ENCODE data around the gene DZIP1L.
"Not testable (repeated sequence)": the region's sequence is repeated elsewhere in the genome, so short reads cannot be mapped to it uniquely, and the experiment has no call there.

The DZIP1L gene, protein sequence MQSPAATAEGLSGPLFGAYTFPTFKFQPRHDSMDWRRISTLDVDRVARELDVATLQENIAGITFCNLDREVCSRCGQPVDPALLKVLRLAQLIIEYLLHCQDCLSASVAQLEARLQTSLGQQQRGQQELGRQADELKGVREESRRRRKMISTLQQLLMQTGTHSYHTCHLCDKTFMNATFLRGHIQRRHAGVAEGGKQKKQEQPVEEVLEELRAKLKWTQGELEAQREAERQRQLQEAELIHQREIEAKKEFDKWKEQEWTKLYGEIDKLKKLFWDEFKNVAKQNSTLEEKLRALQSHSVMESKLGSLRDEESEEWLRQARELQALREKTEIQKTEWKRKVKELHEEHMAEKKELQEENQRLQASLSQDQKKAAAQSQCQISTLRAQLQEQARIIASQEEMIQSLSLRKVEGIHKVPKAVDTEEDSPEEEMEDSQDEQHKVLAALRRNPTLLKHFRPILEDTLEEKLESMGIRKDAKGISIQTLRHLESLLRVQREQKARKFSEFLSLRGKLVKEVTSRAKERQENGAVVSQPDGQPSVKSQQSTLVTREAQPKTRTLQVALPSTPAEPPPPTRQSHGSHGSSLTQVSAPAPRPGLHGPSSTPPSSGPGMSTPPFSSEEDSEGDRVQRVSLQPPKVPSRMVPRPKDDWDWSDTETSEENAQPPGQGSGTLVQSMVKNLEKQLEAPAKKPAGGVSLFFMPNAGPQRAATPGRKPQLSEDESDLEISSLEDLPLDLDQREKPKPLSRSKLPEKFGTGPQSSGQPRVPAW

GRCh38 chr3:138114988-138115971 is at the start of gene DZIP1L:
Gene DZIP1L (minus strand): TSS chr3:138115608. CDS start chr3:138103971, 11,637 bp downstream.
- in situ Hi-C loops (cut with HindIII; ENCODE audit: low pct_ligation_motif_present, low sequenced_read_pairs), result no loop called here
- Histone ChIP-seq H3K4me3 (ENCODE audit: low read depth, low read length) (peak within 1 kb of the TSS; percentile 94), H3K27me3 (replicated peaks) (no peaks in the 10 kb centered on the region), H3K27ac (peak within 1 kb of the TSS; percentile 78), H3K36me3 (replicated peaks) (no peaks in the 10 kb centered on the region)
- TF ChIP-seq CTCF (IDR thresholded peaks at IDR 0.05; ENCODE audit: low read depth, low read length, missing control alignments), result peak; percentile 25
- DNase-seq, result peak; percentile 63

- TF ChIP-seq CTCF (IDR thresholded peaks at IDR 0.05; ENCODE audit: low read depth, low read length, missing control alignments), result no peak
- Histone ChIP-seq H3K4me3 (ENCODE audit: low read depth, low read length) (no peak overlapping the region), H3K27ac (no peak overlapping the region), H3K27me3 (replicated peaks) (no peaks in the 10 kb centered on the region), H3K36me3 (replicated peaks) (peaks cover 29% of the 10 kb centered on the region)
- DNase-seq, result no peak
- in situ Hi-C loops (cut with HindIII; ENCODE audit: low pct_ligation_motif_present, low sequenced_read_pairs), result no loop called here
Observed at GRCh38 chr3:138165061-138165460, 49.7 kb upstream of the DZIP1L start.

- no peaks in the 10 kb centered on the region for H3K27me3 ChIP-seq (replicated peaks)
- no peak overlapping the region for H3K27ac ChIP-seq
- peaks cover 14% of the 10 kb centered on the region for H3K36me3 ChIP-seq (replicated peaks)
- no peak overlapping the region for H3K4me3 ChIP-seq (ENCODE audit: low read depth, low read length)
- no peak for TF ChIP-seq CTCF (IDR thresholded peaks at IDR 0.05; ENCODE audit: low read depth, low read length, missing control alignments)
- in situ Hi-C loops (cut with HindIII; ENCODE audit: low pct_ligation_motif_present, low sequenced_read_pairs), result no loop called here
- DNase-seq, result no peak
Observed at GRCh38 chr3:138157743-138158142, 42.3 kb upstream of the DZIP1L start.

GRCh38 chr3:138154534-138154933 is 39.1 kb upstream of the DZIP1L start:
- TF ChIP-seq CTCF (IDR thresholded peaks at IDR 0.05; ENCODE audit: low read depth, low read length, missing control alignments), result no peak
- Histone ChIP-seq H3K36me3 (replicated peaks) (no peaks in the 10 kb centered on the region), H3K4me3 (ENCODE audit: low read depth, low read length) (no peak overlapping the region)

GRCh38 chr3:138148503-138148902 is 33.1 kb upstream of the DZIP1L start:
- TF ChIP-seq CTCF (IDR thresholded peaks at IDR 0.05; ENCODE audit: low read depth, low read length, missing control alignments), result no peak
- DNase-seq, result no peak
- no peak overlapping the region for H3K4me3 ChIP-seq (ENCODE audit: low read depth, low read length)
- H3K27me3 ChIP-seq (replicated peaks), result no peaks in the 10 kb centered on the region
- in situ Hi-C loops (cut with HindIII; ENCODE audit: low pct_ligation_motif_present, low sequenced_read_pairs), result no loop called here
- no peaks in the 10 kb centered on the region for H3K36me3 ChIP-seq (replicated peaks)
- H3K27ac ChIP-seq, result no peak overlapping the region

More at GRCh38 chr3:138154534-138154933, 39.1 kb upstream of the DZIP1L start:
- Histone ChIP-seq H3K27ac (no peak overlapping the region), H3K27me3 (replicated peaks) (no peaks in the 10 kb centered on the region)
- DNase-seq, result no peak
- in situ Hi-C loops (cut with HindIII; ENCODE audit: low pct_ligation_motif_present, low sequenced_read_pairs), result no loop called here

- H3K36me3 ChIP-seq (replicated peaks); H3K27ac ChIP-seq; in situ Hi-C loops (cut with HindIII; ENCODE audit: low pct_ligation_motif_present, low sequenced_read_pairs); H3K4me3 ChIP-seq (ENCODE audit: low read depth, low read length); DNase-seq; H3K27me3 ChIP-seq (replicated peaks): not testable (repeated sequence)
Observed at GRCh38 chr3:138142181-138142580, 26.8 kb upstream of the DZIP1L start.

Data from brain microvascular endothelial cell (primary cell).